ENCODE measurements around the gene MTPN.

GRCh38 chr7:135898226-135898625, 78.9 kb downstream of the MTPN start:
- TF ChIP-seq POLR2A (IDR thresholded peaks at IDR 0.05) (no peak), CTCF (IDR thresholded peaks at IDR 0.05) (no peak)

Data from Peyer's patch (tissue), 4 donors.